Astrocyte of the hippocampus (primary cell): ENCODE results near the gene TBC1D14.
"Not testable (repeated sequence)": the region's sequence is repeated elsewhere in the genome, so short reads cannot be mapped to it uniquely, and the experiment has no call there.

Source experiments
- DNase-seq: peaks from one replicate; pipeline ENCODE4 v3.0.0; 2011; ENCODE audit warnings: low read depth, low spot score

Gene TBC1D14

GRCh38 chr4:7079909-7080308 lies 170.3 kb downstream of the TBC1D14 start:
- DNase-seq: not testable (repeated sequence)
